GM21526 (cell line): ENCODE results near the gene ADGRD2.

Experiments
- ATAC-seq: cut with Tn5 transposase; IDR thresholded peaks from one replicate; pipeline ENCODE4 v1.9.1; 2021; ENCODE audit warnings: moderate library complexity; ENCODE audit not compliant: unreplicated experiment, low FRiP score

ADGRD2 gene

GRCh38 chr9:124505901-124506346, 55.7 kb downstream of the ADGRD2 start:
- no peak for ATAC-seq

- ATAC-seq: no peak
Observed at GRCh38 chr9:124506433-124506832, 56.2 kb downstream of the ADGRD2 start.

- no peak for ATAC-seq
Observed at GRCh38 chr9:124506931-124507879, 57.0 kb downstream of the ADGRD2 start, which contains the start of gene NR5A1. Gene NR5A1, minus strand, starts transcription at chr9:124507399. Its CDS starts 4,004 bp downstream, at chr9:124503395.

GRCh38 chr9:124507880-124508423, 57.7 kb downstream of the ADGRD2 start:
- ATAC-seq: no peak

GRCh38 chr9:124510650-124511425, 60.6 kb downstream of the ADGRD2 start:
- ATAC-seq: no peak

GRCh38 chr9:124511426-124511840, 61.2 kb downstream of the ADGRD2 start:
- no peak for ATAC-seq

GRCh38 chr9:124511891-124512805, 61.9 kb downstream of the ADGRD2 start:
- no peak for ATAC-seq

- no peak for ATAC-seq
Observed at GRCh38 chr9:124512806-124513204, 62.6 kb downstream of the ADGRD2 start.

GRCh38 chr9:124513376-124513994, 63.2 kb downstream of the ADGRD2 start:
- no peak for ATAC-seq

GRCh38 chr9:124514125-124514524, 63.9 kb downstream of the ADGRD2 start:
- no peak for ATAC-seq

GRCh38 chr9:124514874-124515273, 64.6 kb downstream of the ADGRD2 start:
- no peak for ATAC-seq

- no peak for ATAC-seq
Observed at GRCh38 chr9:124517600-124517999, 67.3 kb downstream of the ADGRD2 start.

GRCh38 chr9:124518116-124518515, 67.9 kb downstream of the ADGRD2 start:
- ATAC-seq: no peak

GRCh38 chr9:124520206-124520596, 70.0 kb downstream of the ADGRD2 start:
- ATAC-seq: no peak

GRCh38 chr9:124521142-124521541, 70.9 kb downstream of the ADGRD2 start:
- ATAC-seq: no peak

GRCh38 chr9:124522121-124523098, 72.2 kb downstream of the ADGRD2 start:
- no peak for ATAC-seq

- ATAC-seq: no peak
Observed at GRCh38 chr9:124526174-124526573, 75.9 kb downstream of the ADGRD2 start.

GRCh38 chr9:124527781-124528180, 77.5 kb downstream of the ADGRD2 start:
- no peak for ATAC-seq
